Measurements from ENCODE around the gene MYOM1. TPM values are rescaled to one million over a fixed set of nuclear protein-coding genes. Genes with fewer than 3 reads are reported as not detected.

Gene MYOM1
- total RNA-seq, 2 donors from 2014 or later, result 6.1 to 6.5 TPM

DNA sequence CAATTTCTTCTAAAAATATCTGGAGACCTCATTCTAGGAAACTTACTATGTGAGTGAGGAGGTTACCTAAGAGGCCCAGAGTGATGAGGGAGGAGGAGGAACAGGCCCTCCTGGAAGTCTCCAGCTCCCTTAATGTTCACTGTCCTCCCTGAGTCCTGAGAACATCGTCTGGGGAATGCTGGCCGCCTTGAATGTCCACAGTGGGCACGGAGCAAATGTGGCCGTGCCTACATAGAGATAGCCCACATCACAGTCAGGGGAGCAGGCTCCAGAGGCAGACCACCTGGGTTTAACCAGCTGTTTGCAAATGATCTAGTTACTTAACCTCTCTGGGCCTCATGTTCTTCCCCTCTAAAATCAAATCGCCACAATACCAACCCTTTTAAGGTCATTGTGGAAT is 123.8 kb downstream of the MYOM1 start:
- H3K27ac ChIP-seq, result no peak overlapping the region
- no peak for TF ChIP-seq POLR2AphosphoS5 (IDR thresholded peaks at IDR 0.05)
- no peak for TF ChIP-seq POLR2A (IDR thresholded peaks at IDR 0.05)
- TF ChIP-seq, protein P1, sequence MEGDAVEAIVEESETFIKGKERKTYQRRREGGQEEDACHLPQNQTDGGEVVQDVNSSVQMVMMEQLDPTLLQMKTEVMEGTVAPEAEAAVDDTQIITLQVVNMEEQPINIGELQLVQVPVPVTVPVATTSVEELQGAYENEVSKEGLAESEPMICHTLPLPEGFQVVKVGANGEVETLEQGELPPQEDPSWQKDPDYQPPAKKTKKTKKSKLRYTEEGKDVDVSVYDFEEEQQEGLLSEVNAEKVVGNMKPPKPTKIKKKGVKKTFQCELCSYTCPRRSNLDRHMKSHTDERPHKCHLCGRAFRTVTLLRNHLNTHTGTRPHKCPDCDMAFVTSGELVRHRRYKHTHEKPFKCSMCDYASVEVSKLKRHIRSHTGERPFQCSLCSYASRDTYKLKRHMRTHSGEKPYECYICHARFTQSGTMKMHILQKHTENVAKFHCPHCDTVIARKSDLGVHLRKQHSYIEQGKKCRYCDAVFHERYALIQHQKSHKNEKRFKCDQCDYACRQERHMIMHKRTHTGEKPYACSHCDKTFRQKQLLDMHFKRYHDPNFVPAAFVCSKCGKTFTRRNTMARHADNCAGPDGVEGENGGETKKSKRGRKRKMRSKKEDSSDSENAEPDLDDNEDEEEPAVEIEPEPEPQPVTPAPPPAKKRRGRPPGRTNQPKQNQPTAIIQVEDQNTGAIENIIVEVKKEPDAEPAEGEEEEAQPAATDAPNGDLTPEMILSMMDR (IDR thresholded peaks at IDR 0.05), result no peak
- no peak overlapping the region for H3K4me3 ChIP-seq
- no peak for DNase-seq (ENCODE audit: low spot score)
- H3K9me3 ChIP-seq, result no peaks in the 10 kb centered on the region
- 93% methylated on average over 5 of the region's 5 CpGs for WGBS
- intact Hi-C loops (cut with DNase I), result no loop called here
- H3K27me3 ChIP-seq (replicated peaks; ENCODE audit: insufficient read depth), result no peaks in the 10 kb centered on the region
- H3K4me1 ChIP-seq (replicated peaks), result no peaks in the 10 kb centered on the region
- no peaks in the 10 kb centered on the region for H3K36me3 ChIP-seq

DNA sequence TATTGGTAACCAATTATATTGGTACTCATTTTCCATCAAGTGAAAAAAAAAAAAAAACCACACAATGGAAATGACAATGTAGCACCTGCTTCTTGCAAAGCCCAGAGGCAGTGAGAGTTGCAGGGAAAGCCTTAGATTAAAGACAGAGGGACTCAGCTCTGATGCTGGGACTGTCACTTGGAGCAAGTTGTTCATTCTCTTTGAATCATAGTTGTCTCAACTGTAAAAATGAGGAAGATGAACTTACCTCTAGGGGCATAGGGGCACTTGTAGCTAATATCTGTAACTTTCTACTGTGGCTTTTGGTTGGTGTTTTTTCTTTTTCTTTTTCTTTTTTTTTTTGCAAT is 125.5 kb downstream of the MYOM1 start:
- no peak for TF ChIP-seq POLR2A (IDR thresholded peaks at IDR 0.05)
- TF ChIP-seq, protein P1 (IDR thresholded peaks at IDR 0.05), result no peak
- no peak for TF ChIP-seq POLR2AphosphoS5 (IDR thresholded peaks at IDR 0.05)
- DNase-seq (ENCODE audit: low spot score), result no peak
- Histone ChIP-seq H3K9me3 (no peaks in the 10 kb centered on the region), H3K4me1 (replicated peaks) (no peaks in the 10 kb centered on the region), H3K4me3 (no peak overlapping the region), H3K27me3 (replicated peaks; ENCODE audit: insufficient read depth) (no peaks in the 10 kb centered on the region), H3K27ac (no peak overlapping the region), H3K36me3 (no peaks in the 10 kb centered on the region)
- intact Hi-C loops (cut with DNase I), result no loop called here

DNA sequence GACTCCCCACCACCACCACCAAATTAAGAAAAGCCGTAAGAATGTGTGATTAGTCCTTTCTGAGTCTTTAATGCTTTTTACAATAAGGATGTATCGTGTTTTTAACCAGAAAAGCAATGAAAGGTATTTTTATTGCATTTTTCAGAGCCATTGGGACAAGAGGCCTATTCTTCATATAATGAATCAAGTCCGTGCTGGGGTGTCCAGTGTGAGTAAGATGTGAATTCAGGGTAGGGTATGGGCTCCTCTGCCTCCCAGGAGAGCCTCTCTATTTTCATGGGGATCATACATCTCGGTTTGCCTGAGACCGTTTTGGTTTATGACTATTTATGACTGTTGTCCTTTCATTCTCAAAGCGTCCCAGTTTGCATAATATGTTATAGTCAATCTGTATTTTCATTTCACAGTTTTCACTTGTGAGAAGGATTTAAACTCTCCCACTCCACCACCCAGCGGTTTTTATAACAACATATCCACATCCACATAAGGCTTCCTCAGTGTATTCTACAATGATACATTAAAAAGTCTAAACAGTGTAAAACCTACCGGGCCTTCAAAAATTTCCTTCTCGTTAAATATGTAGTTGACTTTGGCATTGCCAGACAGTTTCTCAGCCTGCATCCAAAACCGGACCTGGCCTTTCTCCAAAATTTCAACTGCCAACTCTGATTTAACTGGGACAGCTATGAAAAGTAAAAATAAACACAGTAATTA is 126.0 kb downstream of the MYOM1 start:
- TF ChIP-seq POLR2AphosphoS5 (IDR thresholded peaks at IDR 0.05) (peak; percentile 72), POLR2A (IDR thresholded peaks at IDR 0.05) (no peak)
- TF ChIP-seq, protein P1 (IDR thresholded peaks at IDR 0.05), result no peak
- Histone ChIP-seq H3K27ac (peak overlapping the region in 1 of 2 donors; percentile 28), H3K4me3 (no peak overlapping the region), H3K9me3 (no peaks in the 10 kb centered on the region), H3K4me1 (replicated peaks) (no peaks in the 10 kb centered on the region), H3K36me3 (no peaks in the 10 kb centered on the region), H3K27me3 (replicated peaks; ENCODE audit: insufficient read depth) (no peaks in the 10 kb centered on the region)
- DNase-seq (ENCODE audit: low spot score), result peak; percentile 70
- intact Hi-C loops (cut with DNase I), result no loop called here
- 25% methylated on average over 10 of the region's 10 CpGs for WGBS

DNA sequence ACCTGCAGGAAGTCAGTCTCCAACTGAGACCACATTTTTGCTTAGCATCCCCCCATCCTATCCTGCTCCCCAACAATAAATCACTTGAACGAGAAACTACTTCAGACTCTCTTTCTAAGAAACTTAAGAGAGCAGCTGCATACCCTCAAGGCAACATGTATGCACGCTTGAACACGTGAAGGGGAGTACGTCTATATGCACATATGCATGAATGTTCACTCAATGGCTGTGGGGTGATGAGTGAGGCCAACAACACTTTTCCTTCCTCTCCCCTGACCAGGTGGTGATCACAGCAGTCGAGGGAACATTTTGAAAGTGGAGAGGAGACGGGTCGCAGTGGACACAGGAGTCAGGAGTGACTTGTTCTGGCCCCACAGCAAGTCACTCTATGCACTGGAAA is 127.0 kb downstream of the MYOM1 start:
- no peak for DNase-seq (ENCODE audit: low spot score)
- H3K27me3 ChIP-seq (replicated peaks; ENCODE audit: insufficient read depth), result no peaks in the 10 kb centered on the region
- no peaks in the 10 kb centered on the region for H3K4me1 ChIP-seq (replicated peaks)
- H3K27ac ChIP-seq, result no peak overlapping the region
- H3K9me3 ChIP-seq, result no peaks in the 10 kb centered on the region
- 92% methylated on average over 7 of the region's 7 CpGs for WGBS
- H3K4me3 ChIP-seq, result no peak overlapping the region
- no peaks in the 10 kb centered on the region for H3K36me3 ChIP-seq
- TF ChIP-seq POLR2A (IDR thresholded peaks at IDR 0.05) (no peak), POLR2AphosphoS5 (IDR thresholded peaks at IDR 0.05) (no peak)
- intact Hi-C loops (cut with DNase I), result no loop called here

DNA sequence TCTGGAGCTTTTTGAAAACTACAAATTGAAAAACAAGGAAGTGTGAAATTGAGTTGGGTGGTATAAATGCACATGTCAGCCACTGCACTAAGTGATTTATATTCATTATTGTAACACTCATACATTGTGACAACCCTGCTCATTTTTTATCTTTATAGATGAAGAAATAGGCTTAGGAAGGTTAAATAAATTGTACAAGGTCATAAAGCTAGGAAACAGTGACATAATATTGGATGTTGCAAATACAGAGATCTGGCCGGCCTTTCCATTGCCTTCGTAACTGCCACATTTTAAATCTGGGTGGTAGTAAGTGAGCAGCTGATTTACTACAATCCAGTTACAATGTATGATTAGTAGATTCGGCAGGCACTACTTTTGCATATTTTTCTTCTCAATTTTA is 130.2 kb downstream of the MYOM1 start:
- no peaks in the 10 kb centered on the region for H3K4me1 ChIP-seq (replicated peaks)
- H3K9me3 ChIP-seq, result no peaks in the 10 kb centered on the region
- no peak overlapping the region for H3K27ac ChIP-seq
- H3K27me3 ChIP-seq (replicated peaks; ENCODE audit: insufficient read depth), result no peaks in the 10 kb centered on the region
- TF ChIP-seq, protein P1 (IDR thresholded peaks at IDR 0.05), result no peak
- TF ChIP-seq POLR2A (IDR thresholded peaks at IDR 0.05) (no peak), POLR2AphosphoS5 (IDR thresholded peaks at IDR 0.05) (no peak)
- intact Hi-C loops (cut with DNase I), result no loop called here
- no peak for DNase-seq (ENCODE audit: low spot score)
- no peak overlapping the region for H3K4me3 ChIP-seq
- H3K36me3 ChIP-seq, result no peaks in the 10 kb centered on the region
- WGBS, result 77% methylated on average over 3 of the region's 3 CpGs
